ENCODE results near the gene TMEM30A.

TMEM30A gene

DNA sequence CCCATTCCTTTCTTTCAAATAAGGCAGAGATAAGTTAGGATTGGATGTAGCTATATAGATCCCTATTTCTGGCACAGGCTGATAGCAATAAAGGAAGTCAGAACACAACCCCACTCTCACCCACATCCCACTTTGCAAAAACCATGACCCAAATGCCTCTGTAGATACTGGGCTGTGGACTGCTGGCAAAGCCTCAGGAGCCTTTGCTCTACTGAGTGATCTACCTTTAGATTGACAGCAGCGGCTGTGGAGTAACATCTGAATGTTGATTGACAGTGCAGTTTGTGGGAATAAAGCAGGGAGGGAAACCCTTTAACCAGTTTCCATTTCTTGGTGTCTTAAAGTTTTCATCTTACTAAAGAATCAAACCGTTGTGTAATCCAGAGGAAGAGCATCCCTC, 6.7 kb upstream of the TMEM30A start:
- DNase-seq, result no peak

DNA sequence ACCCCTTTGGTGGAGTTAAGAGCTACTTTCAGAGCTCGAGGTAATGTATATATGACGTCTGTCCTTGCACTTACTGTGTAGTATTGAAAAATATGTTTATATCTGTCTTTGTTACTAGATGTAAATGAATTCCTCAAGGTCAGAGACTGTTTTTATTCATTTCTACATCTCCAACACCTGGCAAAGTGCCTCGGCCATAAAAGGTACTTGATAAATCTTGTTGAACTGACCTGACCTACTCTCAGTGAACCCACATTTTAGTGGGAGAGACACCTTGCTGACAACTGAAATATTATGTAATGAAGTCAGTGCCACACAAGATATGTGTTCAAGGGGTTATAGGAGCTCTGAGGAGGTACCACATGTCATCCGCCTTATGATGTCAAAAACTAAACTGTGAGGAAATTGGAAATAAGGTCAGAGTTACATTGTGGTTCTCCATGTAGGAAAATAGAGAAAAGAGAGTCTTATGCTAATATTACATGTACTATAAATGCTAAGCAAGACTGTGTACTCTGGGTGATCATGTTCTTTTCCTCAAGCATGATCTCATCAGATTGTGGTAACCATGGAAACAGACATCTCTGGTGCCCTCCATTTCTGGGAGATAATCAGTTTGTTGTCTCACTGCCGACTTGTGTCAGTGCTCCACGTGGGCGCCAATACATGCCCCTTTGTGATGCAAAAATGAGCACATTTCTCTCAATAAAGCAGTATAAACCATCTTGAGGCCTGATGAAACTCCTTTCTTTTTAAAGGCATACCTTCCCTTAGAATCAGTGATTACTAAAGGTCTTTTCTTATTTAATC, 5.7 kb upstream of the TMEM30A start:
- DNase-seq, result no peak

DNA sequence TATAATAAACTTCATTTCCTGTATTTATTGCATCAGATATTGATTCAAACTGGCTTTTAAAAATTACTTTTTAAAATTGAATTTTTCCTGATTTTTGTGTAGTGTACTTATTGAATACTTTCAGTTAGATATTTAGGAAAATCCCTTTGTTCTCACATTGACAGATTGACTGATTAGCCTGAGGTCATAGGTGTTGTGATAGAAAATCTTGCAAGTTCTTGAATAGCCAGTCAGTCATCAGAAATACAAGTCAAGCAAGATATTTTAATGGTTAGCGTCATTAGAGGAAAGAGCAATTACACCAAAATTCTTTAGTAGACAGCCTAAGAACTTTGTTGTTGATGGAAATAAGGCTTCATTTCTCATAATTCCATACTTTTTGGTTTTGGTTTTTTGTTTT, 3.4 kb upstream of the TMEM30A start:
- no peak for DNase-seq

DNA sequence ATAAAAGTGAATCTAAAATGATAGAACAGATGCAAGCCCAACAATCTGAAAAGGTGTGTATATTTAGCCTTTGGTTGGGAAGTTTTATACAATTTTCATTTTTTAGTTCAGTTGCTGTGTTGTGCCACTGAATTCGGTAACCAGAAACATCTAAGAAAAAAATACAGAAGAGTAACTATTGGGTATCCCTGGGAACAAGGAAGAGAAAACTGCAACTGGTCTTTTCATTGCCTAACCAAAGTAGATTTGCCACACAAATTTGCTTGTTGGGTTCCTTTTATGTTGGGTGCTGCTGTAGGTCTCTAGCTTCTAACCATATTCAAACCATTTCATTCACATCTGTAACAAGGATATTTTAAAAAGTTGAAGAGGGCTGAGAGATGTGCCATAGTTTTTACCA, 2.8 kb upstream of the TMEM30A start:
- no peak for DNase-seq

DNA sequence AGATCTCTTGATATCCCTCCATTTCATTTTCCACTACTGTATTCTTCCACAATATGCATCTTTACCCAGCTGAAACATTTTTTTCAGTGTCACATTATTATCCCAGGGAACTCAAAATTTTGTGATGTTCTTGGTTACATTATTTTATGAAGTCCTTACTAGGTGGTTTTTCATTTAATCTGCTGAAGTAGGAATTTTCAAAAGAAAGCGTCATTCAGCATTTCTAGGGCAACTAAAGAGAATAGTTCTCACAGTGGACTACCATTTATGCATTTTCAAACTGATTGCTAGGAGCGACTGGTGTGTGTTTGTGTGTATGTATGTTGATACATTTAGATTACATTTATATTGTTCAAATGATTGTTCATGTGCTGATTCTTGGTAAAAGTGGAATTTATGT, 2.4 kb upstream of the TMEM30A start:
- no peak for DNase-seq

DNA sequence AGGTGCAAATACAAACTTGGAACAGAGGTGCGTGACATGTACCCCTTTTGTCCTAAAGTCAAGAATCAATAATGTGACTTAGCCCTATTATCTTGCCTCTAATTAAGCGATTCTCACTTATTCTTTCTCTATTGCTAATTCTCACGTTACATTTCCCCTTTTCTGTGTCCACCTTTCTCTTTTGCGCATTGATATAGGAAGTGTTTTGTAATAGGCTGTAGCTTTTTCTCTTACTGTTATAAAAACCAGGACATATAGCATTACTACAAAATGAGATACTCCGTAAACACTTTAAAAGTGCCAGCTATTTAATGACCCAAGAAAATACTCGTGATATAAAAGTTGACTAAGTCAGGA, 669 bp upstream of the TMEM30A start:
- no peak for DNase-seq

DNA sequence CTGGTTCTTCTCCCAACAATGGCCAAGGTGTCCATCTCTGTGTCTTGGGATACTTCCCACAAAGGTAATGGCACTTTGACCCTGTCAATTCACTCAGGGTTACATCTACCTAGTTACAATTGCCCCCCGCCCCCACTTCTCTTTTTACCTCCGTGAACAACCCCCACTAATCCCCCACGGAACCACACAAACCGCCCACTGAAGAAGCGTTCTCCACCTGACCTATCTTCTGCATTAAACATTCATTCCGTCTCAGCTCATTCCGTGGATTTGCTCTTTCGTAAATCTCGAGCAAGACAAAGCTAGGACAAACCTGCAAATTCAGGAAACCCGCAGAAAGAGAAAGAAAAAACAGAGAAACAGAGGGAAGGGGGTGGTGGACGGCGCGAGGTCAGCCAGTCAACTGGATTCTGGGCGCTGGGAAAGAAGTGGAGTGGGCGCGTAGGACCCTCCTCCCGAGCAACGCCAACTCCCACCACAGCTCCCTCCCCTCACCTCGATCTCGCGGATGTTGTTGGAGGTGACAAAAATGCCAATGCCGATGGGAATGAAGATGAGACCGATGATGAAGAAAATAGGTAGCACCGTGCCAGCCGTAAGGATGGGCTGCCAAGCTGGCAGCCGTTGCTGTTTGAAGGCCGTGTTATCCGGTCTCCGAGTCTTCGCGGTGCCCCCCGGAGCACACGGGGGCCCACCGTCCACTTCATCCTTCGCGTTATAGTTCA, 523 bp downstream of the TMEM30A start:
- peak; percentile 34 for DNase-seq

DNA sequence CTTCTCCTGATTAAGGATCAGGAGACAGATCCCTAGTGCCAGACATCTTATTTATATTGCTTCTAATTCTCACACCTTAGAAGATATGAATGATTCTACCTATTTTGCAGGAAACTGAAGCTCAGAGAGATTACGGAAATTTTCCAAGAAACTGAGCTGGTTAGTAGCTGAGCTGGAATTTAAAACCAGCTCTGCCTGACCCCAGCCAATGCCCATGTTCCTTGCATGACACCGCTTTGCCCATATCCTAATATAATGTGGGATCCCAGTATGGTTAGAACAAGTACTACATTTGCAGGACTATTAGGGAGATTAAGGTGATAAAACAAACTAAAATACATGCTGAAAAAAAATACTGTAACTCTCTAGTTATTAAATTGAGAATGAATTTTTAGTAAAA, 1.9 kb downstream of the TMEM30A start:
- no peak for DNase-seq

DNA sequence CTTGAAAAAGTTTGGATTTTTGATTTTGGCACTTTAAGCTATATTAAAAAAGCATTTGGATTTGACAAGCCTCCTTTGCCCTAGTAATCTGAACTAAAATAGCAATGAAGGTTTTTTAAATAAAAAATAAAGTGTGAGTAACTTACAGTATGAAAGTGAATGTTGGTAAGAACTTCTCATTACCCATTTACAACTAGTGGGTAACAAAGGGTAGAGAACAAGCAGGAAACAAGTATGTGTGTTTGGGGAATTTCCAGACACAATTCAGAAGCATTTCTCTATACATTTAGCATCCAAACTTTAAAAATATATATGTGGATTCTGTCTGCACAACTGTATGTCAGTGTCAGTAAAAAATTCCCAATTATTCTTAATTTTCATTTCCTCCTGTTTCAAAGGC, 2.9 kb downstream of the TMEM30A start:
- DNase-seq, result peak; percentile 37

DNA sequence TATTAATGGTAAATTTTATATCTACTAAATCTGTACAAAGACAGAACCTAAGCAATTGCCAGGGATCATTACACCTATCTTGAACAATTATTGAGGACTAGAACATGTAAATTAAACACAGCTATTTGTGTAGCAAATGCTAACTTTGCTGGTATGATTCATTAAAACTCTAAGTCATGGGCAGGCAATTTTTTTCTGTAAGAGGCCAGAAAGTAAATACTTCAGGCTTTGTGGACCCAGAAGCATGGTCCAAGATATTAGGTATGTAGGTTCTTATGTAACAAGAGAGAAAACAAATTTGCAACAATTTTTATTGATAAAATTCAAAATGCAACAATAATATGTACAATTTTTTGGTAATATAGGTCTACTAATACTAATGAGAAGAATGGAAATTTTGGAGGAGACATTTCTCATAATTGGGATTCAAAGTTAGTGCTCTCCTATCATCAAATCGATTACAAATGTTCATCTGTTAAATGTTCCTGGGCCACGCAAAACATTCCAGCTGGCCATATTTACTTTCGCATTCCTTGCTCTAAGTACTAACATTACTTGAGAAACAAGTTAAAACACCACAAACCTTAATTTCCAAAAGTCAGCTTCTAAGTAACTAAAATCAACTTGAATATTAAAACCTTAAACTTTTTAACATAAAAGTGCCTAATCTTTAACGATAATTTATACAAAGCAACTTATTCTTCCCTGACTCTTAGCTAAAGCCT, 4.3 kb downstream of the TMEM30A start:
- no peak for DNase-seq

DNA sequence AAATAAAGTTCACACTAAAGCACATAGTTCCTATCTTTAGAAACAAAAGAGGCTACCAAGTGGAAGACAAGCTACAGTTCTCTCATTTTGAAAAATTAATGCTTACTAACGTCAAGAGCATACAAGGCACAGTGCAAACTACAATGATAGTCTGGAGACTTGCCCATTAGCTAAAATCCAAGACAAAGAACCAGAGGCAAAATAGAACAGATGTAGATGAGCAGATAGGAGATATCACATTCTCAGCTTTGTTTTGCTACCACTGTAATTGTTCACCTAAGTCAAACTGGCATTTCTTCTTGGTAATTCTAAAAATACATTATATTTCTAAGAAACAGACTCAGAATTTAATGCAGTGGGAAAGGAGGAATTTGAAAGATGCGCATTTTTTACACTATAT, 5.2 kb downstream of the TMEM30A start:
- no peak for DNase-seq

DNA sequence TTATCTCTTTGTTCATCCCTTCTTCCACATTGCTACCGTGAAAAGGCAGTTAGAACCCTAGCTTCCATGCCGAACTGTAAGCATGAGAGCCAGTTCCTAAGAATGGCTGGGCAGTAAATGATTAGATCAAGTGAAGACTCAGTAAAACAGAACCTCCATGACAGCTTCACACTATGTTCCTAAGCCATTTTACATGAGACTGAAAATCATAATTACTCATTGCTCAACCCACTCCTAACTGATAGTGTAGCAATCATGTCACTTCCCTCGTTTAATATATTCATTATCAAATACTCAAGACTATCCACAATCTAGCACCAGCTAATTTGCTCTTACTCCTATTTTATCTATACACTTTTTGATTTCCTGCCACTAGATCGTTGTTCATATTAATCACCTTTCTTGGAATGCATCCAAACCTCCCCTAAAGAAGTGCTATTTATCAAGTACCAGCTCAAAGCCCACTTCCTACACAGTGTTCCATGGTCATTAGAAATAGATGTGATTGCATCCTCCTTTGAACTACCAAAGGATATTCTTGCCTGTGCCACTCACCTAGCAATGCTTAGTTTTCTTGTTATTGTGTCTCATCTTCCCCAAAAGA, 6.0 kb downstream of the TMEM30A start:
- DNase-seq, result no peak

DNA sequence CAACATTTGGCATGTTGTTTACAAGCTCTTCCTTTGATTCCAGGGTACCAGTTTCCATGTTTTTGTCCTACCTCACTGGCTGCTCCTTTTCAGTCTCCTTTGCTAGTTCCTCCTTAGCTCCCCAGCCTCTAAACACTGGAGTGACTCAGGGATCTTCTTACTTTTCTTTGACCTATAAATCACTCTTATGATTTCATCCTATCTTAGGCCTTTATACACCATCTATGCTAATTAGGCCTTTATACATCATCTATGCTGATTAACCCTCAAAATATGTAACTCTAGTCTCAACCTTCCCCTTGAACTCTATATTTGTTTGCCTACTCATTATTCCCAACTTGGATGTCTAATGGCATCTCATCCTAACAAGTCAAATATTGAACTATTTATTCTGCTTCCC, 9.5 kb downstream of the TMEM30A start:
- DNase-seq, result no peak

DNA sequence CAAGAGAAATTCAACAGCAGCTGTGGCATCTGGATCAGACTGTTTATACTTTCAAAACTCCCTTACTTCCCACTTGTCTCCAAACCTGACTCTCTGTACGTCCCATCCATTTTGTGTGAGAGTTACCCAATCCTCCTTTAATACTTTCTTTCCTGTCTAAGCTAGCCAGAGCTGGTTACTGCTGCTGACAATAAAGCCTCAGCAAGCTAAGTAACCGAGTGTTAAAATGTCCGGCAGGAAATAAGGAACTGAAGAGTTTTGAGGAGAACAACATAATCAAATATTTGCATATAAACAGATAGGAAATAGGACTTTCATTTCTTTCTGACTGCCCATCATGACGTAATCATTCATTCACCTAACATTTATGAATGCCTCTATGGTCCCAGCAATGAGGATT, 11.6 kb downstream of the TMEM30A start:
- DNase-seq, result no peak

DNA sequence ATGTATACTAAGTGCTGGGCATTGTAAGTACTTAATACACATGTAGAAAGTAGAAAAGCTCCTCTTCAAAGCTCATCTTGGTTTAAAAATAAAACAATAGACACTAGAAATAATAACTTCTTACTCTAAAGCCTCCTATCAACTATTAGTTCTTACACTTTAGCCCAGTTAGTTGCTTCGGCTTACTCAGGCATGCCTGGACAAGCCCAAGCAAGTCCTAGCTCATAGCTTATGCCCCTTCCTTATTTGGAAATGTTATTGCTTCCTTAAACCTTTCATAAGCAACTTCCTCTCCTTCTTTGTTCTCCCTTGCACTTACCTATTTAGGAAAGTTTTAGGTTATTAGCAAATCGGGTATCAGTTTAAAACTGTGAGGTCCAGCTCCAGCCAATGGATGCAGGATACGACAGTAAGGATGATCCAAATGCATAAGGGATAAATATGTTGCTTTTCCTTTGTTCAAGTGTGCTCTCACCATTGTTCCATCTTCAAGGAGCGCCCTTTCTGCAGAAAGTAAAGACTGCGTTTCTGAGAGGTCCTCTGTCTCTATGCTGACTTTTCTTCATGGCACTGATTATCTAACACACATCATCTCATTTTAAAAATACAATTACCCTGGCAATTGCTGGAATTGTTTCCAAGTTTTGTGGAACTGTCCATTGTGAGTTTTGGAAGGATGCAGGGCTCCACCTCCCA, 12.3 kb downstream of the TMEM30A start:
- no peak for DNase-seq

DNA sequence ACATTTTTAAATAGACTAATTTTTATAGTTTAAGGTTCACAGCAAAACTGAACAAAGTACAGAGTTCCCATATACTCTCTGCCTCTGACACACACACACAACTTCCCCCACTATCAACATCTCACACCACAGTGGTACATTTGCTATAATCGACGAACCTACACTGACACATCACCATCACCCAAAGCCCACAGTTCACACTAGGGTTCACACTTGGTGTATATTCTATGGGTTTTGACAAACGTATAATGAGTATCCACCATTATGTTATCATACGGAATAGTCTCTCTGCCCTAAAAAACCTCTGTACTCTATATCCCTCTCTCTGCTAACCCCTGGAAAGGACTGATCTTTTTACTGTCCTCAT, 15.6 kb downstream of the TMEM30A start:
- no peak for DNase-seq

DNA sequence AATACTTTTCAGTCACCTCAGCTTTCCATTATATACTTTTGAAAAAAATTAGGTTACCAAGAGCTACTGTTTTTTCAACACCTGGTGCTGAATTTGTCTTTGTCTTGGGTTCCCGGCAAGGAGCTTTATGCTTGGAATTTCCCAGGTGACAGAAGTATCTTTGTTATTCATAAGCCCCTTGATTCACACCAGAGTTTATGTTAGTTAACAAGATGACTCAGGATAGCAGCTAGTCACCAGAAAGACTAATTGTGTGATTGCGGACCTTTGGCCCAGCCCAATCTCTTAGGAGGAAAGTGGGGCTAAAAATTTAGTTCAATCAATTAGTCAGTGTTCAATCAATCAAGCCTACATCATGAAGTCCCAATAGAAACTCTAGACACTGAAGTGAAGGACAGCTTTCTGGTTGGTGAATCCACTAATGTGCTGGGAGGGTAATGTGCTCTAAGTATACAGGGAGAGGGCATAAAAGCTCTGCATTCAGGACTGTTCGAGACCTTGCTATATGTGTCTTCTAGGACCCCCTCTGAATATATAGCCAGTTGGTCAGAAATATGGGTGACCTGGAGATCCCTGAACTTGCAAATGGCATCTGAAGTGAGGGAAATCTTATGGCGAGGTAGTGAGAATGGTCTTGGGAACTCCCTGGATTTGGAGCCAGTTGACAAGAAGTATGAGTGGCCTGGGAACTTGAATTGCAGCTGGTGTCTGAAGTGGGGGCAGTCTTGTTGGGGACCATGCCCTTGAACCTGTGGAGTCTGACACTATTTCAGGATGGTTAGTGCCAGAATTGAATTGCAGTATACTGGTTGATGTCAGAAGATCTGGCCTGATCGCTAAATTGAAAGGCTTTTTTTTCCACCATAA, 16.2 kb downstream of the TMEM30A start:
- no peak for DNase-seq

DNA sequence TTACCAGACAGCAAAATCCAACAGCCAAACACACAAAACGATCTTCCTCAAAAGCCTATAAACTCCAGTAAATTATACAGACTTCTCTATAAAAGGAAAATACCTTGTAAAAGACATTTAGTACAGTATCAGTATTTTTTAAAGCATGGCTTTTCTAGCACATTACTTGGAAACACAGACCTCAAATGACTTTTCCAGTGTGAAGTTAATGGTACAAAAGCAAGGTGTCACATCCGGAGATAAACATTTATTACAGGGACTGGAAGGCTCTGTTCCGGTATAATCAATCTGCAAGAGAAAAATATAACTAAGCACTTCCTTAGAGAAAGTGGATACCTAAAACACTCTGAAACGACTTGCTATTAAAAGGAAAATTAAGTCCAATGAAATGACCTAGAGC, 17.1 kb downstream of the TMEM30A start:
- DNase-seq, result no peak

DNA sequence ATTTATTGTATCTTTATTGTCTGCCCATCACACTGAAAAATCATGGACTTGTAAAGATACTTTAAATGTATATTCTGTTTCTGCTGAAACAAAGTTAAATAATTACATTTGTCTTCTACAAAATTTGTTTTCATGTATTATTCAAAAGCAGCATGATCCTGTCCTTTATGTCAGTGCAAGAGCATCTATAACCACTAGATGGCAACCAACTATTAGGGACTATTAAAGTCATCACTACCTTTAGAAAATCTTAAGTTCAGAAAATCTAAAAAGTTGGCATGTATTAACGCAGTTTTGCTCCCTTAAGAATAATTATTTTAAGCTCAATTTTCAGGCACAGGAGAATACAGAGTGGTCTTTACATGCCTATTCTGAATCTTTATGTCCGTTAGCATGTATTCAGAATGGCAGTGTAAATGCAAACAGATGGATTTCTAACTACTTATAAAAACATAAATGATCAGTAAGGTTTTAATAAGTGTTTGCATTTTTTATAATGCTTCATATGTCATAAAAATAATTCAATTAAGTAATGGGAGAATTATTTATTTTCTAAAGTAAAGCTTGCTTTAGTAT, 17.8 kb downstream of the TMEM30A start:
- DNase-seq, result no peak

DNA sequence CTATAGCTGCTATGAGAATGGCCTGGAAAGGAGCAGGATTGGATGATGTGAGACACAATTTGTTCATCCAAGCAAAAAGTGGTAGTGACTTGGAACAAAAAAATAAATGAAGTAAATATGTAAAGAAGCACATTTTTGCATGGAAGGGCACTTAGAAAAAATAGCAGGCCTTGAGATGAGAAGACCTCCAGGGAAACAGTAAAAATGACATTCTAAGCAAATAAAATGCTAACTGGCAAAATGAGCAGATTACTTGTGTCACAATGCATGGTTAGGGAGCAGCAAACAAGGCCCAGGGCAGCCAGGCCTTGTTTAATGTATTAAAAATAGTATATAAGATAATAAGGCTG, 21.2 kb downstream of the TMEM30A start:
- DNase-seq, result no peak

DNA sequence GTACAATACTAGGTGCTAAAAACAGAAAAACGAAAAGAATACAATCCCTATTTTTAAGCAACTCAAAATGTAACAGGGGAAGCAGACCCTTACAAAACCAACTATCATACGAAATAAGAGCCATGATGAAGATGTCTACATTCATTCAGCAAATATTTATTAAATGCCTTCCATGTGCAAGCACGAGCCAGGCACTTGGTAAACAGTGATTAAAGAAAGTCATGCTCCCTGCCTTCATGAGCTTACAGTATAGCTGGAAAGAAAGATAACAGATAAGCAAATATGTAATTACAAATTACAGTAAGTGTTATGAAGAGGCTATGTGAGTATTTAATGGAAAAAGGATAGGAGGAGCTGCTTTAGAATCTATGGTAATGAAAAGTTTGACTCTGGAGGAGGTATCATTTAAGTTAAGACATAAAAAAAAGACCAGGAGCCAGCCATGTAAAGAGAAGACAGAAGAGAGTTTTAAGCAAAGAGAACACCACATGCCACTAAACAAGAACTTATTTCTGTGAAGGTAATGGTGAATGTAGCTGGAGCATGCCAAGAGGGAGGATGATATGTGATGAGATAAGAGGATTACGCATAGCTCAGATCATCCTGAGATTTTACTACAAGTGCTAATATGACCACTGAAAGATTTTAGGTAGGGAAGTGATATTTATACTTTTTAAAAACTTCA, 21.7 kb downstream of the TMEM30A start:
- DNase-seq, result no peak
